Endothelial cell of umbilical vein (primary cell): ENCODE measurements around the gene TAF5L. TPM values are rescaled to one million over a fixed set of nuclear protein-coding genes. Genes with fewer than 3 reads are reported as not detected.

ENCODE experiments used
- BruUV-seq: library from RNA; stranded (reverse); fragments of 400-500 nt; replicated peaks from 2 replicates; lab custom pipeline; 2021; lab: Mats Ljungman, UMichigan
- CTCF ChIA-PET: fragments of 300-600, 350-600 bp; sonication (Branson Sonifier 250); formaldehyde crosslinking; loops from one replicate; lab custom pipeline; 2021; ENCODE audit warnings: antibody characterized with exemption, inconsistent platforms; lab: Charles Lee
- POLR2A ChIA-PET: fragments of 300-600, 350-600 bp; sonication (Branson Sonifier 250); formaldehyde crosslinking; loops from one replicate; lab custom pipeline; 2021; ENCODE audit warnings: antibody characterized with exemption, inconsistent platforms; lab: Charles Lee
- DNase-seq: peaks from one replicate; pipeline ENCODE4 v3.0.0-alpha.2; 2011; ENCODE audit warnings: low read depth, low spot score
- FAIRE-seq: peaks from 2 replicates; lab custom pipeline; 2011; peaks lifted over from hg19 to GRCh38; lab: Jason Lieb, UNC
- H2AFZ ChIP-seq: 2 replicates; pipeline ENCODE4 v1.6.0; 2012; ENCODE audit warnings: low read depth, low read length, control low read depth, inconsistent platforms
- H3K27ac ChIP-seq: 2 replicates; pipeline ENCODE4 v1.5.1; 2011; ENCODE audit warnings: low read depth, mild to moderate bottlenecking, control low read depth, low read length, moderate library complexity; ENCODE audit not compliant: insufficient read depth
- H3K27me3 ChIP-seq, 2 experiments: 2 replicates each; pipeline versions ENCODE4 v1.6.0 to v1.6.1; 2011; ENCODE audit warnings: low read length in 2 of 2, mixed read lengths in 1 of 2; ENCODE audit not compliant: control insufficient read depth in 2 of 2, insufficient read depth in 2 of 2
- H3K36me3 ChIP-seq, 2 experiments: 2 replicates in 1 of 2; 3 replicates in 1 of 2; pipeline ENCODE4 v1.5.1; 2011; ENCODE audit warnings: low read length in 2 of 2, mild to moderate bottlenecking in 1 of 2, moderate library complexity in 1 of 2; ENCODE audit not compliant: control insufficient read depth in 2 of 2, insufficient read depth in 2 of 2; ENCODE audit errors: extremely low read depth in 1 of 2
- H3K4me1 ChIP-seq: 3 replicates; pipeline ENCODE4 v1.5.1; 2011; ENCODE audit warnings: mild to moderate bottlenecking, low read length; ENCODE audit not compliant: control insufficient read depth, insufficient read depth; ENCODE audit errors: extremely low read depth
- H3K4me2 ChIP-seq: 2 replicates; pipeline ENCODE4 v1.6.1; 2011; ENCODE audit warnings: low read length, control low read depth, mixed read lengths; ENCODE audit not compliant: insufficient read depth
- H3K4me3 ChIP-seq, 3 experiments: fragments of 200-600 bp in 1 of 3; sonication (generic), shearing (Covaris generic) in 1 of 3; replicated peaks in 1 of 3; 2 replicates each; pipeline ENCODE4 v1.5.1; 2011 to 2016; ENCODE audit warnings: control low read depth in 3 of 3, low read length in 3 of 3, mild to moderate bottlenecking in 2 of 3, inconsistent platforms in 1 of 3, low read depth in 1 of 3, moderate library complexity in 1 of 3; ENCODE audit not compliant: insufficient read depth in 1 of 3
- H3K79me2 ChIP-seq: 2 replicates; pipeline ENCODE4 v1.6.0; 2012; ENCODE audit warnings: low read length, inconsistent platforms; ENCODE audit not compliant: control insufficient read depth, insufficient read depth
- H3K9ac ChIP-seq: replicated peaks from 2 replicates; pipeline ENCODE3; 2011; ENCODE audit warnings: low read length, control low read depth; ENCODE audit not compliant: insufficient read depth; ENCODE audit errors: extremely low read depth
- H3K9me1 ChIP-seq: replicated peaks from 3 replicates; pipeline ENCODE4 v1.6.0; 2011; ENCODE audit warnings: mild to moderate bottlenecking, low read length; ENCODE audit not compliant: control insufficient read depth, insufficient read depth; ENCODE audit errors: extremely low read depth
- H3K9me3 ChIP-seq: replicated peaks from 2 replicates; pipeline ENCODE4 v1.5.1; 2012; ENCODE audit warnings: low read length, inconsistent platforms; ENCODE audit not compliant: control insufficient read depth, insufficient read depth
- H4K20me1 ChIP-seq: replicated peaks from 2 replicates; pipeline ENCODE3; 2011; ENCODE audit warnings: mild to moderate bottlenecking, low read length; ENCODE audit not compliant: control insufficient read depth, insufficient read depth; ENCODE audit errors: extremely low read depth
- CTCF ChIP-seq, 2 donors: IDR thresholded peaks; 1 replicate in 1 of 2; 2 replicates in 1 of 2; pipeline ENCODE4 v1.5.1; 2011; ENCODE audit warnings: low read length in 2 of 2, mild to moderate bottlenecking in 2 of 2, moderate library complexity in 2 of 2, control low read depth in 1 of 2, inconsistent platforms in 1 of 2, low read depth in 1 of 2; ENCODE audit not compliant: insufficient read depth in 1 of 2; ENCODE audit errors: extremely low read depth in 1 of 2
- EZH2 ChIP-seq: IDR thresholded peaks from 2 replicates; pipeline ENCODE4 v1.6.1; 2012; ENCODE audit warnings: borderline replicate concordance, low read depth, mild to moderate bottlenecking, moderate library complexity, low read length, inconsistent platforms; ENCODE audit not compliant: severe bottlenecking
- FOS ChIP-seq: IDR thresholded peaks from 2 replicates; pipeline ENCODE4 v1.6.1; 2011; ENCODE audit warnings: mild to moderate bottlenecking, low read length, moderate library complexity, borderline replicate concordance; ENCODE audit not compliant: insufficient read depth
- GATA2 ChIP-seq: IDR thresholded peaks from 2 replicates; pipeline ENCODE4 v1.7.0; 2011; ENCODE audit warnings: low read depth, mild to moderate bottlenecking, moderate library complexity, mixed read lengths, low read length; ENCODE audit not compliant: insufficient read length, insufficient read depth
- JUN ChIP-seq: IDR thresholded peaks from 2 replicates; pipeline ENCODE4 v1.6.1; 2011; ENCODE audit warnings: borderline replicate concordance, low read depth; ENCODE audit not compliant: insufficient read length, insufficient read depth
- MYC ChIP-seq: IDR thresholded peaks from one replicate; pipeline ENCODE4 v1.6.1; 2011; ENCODE audit warnings: mild to moderate bottlenecking, low read depth, low read length
- POLR2A ChIP-seq: IDR thresholded peaks from 2 replicates; pipeline ENCODE4 v1.6.1; 2012; ENCODE audit warnings: low read depth, mild to moderate bottlenecking, control low read depth, low read length
- POLR2AphosphoS5 ChIP-seq: IDR thresholded peaks from 2 replicates; pipeline ENCODE4 v1.6.1; 2012; ENCODE audit warnings: low read depth, mild to moderate bottlenecking, control low read depth, low read length, moderate library complexity; ENCODE audit not compliant: insufficient read depth
- dilution Hi-C: fragments of 300-500 bp; cut with MboI; formaldehyde crosslinking; loops from one replicate; pipeline ENCODE4 v1.15.0; 2019; ENCODE audit warnings: low sequenced_read_pairs; ENCODE audit not compliant: extremely low pct_ligation_motif_present
- intact Hi-C: fragments of 100-400 bp; cut with micrococcal nuclease; formaldehyde crosslinking; loops from one replicate; pipeline ENCODE4 v1.10.0; 2022
- polyA plus RNA-seq, 4 experiments: library from polyadenylated mRNA; depleted of rRNA in 3 of 4; stranded (reverse) in 3 of 4; unstranded in 1 of 4; fragments of >200 nt; gene quantifications; 2 replicates each; pipeline versions ENCODE4 v1.2.1 to v1.2.3, GENCODE V29; 2011 to 2012; ENCODE audit warnings: missing spikeins in 1 of 4
- total RNA-seq: library from RNA; stranded (reverse); gene quantifications from 2 replicates; pipeline ENCODE4 v1.2.3, GENCODE V29; 2021
- TF ChIP-seq, protein P1 (sequence below): IDR thresholded peaks from 2 replicates; pipeline ENCODE4 v1.6.1; 2011; ENCODE audit not compliant: insufficient read depth, insufficient read length

TAF5L gene
- total and polyA plus RNA-seq, 2 donors (not counting 3 experiments of a cell fraction or from before 2014, with no cell fraction given), result 21.1 to 24.8 TPM

GRCh38 chr1:229570891-229571516 lies 54.9 kb downstream of the TAF5L start:
- Histone ChIP-seq H3K9me1 (no peaks in the 10 kb centered on the region), H3K79me2 (no peaks in the 10 kb centered on the region), H4K20me1 (no peaks in the 10 kb centered on the region), H3K9ac (no peak overlapping the region), H3K36me3 (no peaks in the 10 kb centered on the region), H3K27me3 (no peaks in the 10 kb centered on the region), H3K27ac (no peak overlapping the region), H3K4me2 (no peak overlapping the region), H3K4me1 (no peaks in the 10 kb centered on the region), H3K9me3 (no peaks in the 10 kb centered on the region), H3K4me3 (no peak overlapping the region), H2AFZ (no peak overlapping the region)
- ChIA-PET CTCF (no interaction called here), POLR2A (no interaction called here)
- BruUV-seq, result no TSS peak
- TF ChIP-seq MYC (no peak), FOS (no peak), GATA2 (no peak), CTCF (IDR thresholded peaks at IDR 0.05; ENCODE audit: extremely low read depth in 1 of 2, insufficient read depth in 1 of 2, low read depth in 1 of 2, low read length in 2 of 2) (no peak), POLR2A (no peak), JUN (no peak), EZH2 (no peak), POLR2AphosphoS5 (no peak)
- TF ChIP-seq, protein P1, sequence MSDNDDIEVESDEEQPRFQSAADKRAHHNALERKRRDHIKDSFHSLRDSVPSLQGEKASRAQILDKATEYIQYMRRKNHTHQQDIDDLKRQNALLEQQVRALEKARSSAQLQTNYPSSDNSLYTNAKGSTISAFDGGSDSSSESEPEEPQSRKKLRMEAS, result no peak
- FAIRE-seq, result no peak
- dilution Hi-C loops, result no loop called here
- intact Hi-C loops, result no loop called here
- no peak for DNase-seq
